Effector memory CD8-positive, alpha-beta T cell (primary cell): ENCODE measurements around the gene OR5H1.
"Not testable (repeated sequence)": the region's sequence is repeated elsewhere in the genome, so short reads cannot be mapped to it uniquely, and the experiment has no call there.

ENCODE experiments used
- ATAC-seq: fragments of 150-1000 bp; cut with Tn5 transposase; replicated peaks from 2 replicates; pipeline ENCODE4 v1.10.0; 2021; ENCODE audit warnings: mild to moderate bottlenecking, moderate library complexity
- DNase-seq, 3 experiments: peaks; one replicate each; pipeline ENCODE4 v3.0.0; 2021
- H3K27ac Mint-ChIP-seq, 2 donors: one replicate each; pipeline ENCODE4 v1.8.0; 2022; ENCODE audit warnings: mild to moderate bottlenecking in 2 of 2, mixed read lengths in 2 of 2, moderate library complexity in 2 of 2
- H3K27me3 Mint-ChIP-seq, 2 donors: one replicate each; pipeline ENCODE4 v1.8.0; 2022; ENCODE audit warnings: mixed read lengths in 2 of 2
- H3K36me3 Mint-ChIP-seq: one replicate; pipeline ENCODE4 v1.8.0; 2022; ENCODE audit warnings: mild to moderate bottlenecking, moderate library complexity, mixed read lengths; ENCODE audit not compliant: insufficient read depth
- H3K4me1 Mint-ChIP-seq, 2 donors: one replicate each; pipeline ENCODE4 v1.8.0; 2022; ENCODE audit warnings: low read depth in 2 of 2, mixed read lengths in 2 of 2
- H3K4me3 Mint-ChIP-seq, 2 donors: one replicate each; pipeline ENCODE4 v1.8.0; 2022; ENCODE audit warnings: mild to moderate bottlenecking in 2 of 2, mixed read lengths in 2 of 2, moderate library complexity in 2 of 2
- H3K9me3 Mint-ChIP-seq, 2 donors: one replicate each; pipeline ENCODE4 v1.8.0; 2022; ENCODE audit warnings: mixed read lengths in 2 of 2

OR5H1 gene

DNA sequence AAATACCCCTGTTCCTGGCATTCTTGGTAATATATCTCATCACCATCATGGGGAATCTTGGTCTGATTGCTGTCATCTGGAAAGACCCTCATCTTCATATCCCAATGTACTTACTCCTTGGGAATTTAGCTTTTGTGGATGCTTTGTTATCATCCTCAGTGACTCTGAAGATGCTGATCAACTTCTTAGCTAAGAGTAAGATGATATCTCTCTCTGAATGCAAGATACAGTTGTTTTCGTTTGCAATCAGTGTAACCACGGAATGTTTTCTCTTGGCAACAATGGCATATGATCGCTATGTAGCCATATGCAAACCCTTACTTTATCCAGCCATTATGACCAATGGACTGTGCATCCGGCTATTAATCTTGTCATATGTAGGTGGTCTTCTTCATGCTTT is 18.9 kb downstream of the OR5H1 start:
- H3K4me1 Mint-ChIP-seq, ATAC-seq, DNase-seq, H3K27ac Mint-ChIP-seq, H3K4me3 Mint-ChIP-seq, H3K36me3 Mint-ChIP-seq: not testable (repeated sequence)
- peaks cover 0 to 21% of the 10 kb centered on the region in 2 donors for H3K27me3 Mint-ChIP-seq
- H3K9me3 Mint-ChIP-seq, result peaks cover 4 to 10% of the 10 kb centered on the region in 2 donors

GRCh38 chr3:98151241-98151640 is 20.7 kb downstream of the OR5H1 start:
- no peaks in the 10 kb centered on the region for H3K36me3 Mint-ChIP-seq
- no peak overlapping the region for H3K27ac Mint-ChIP-seq
- peaks cover 0 to 19% of the 10 kb centered on the region in 2 donors for H3K27me3 Mint-ChIP-seq
- H3K4me3 Mint-ChIP-seq, result no peak overlapping the region
- no peak for DNase-seq
- no peaks in the 10 kb centered on the region for H3K4me1 Mint-ChIP-seq
- H3K9me3 Mint-ChIP-seq, result peaks cover 4 to 10% of the 10 kb centered on the region in 2 donors
- no peak for ATAC-seq

DNA sequence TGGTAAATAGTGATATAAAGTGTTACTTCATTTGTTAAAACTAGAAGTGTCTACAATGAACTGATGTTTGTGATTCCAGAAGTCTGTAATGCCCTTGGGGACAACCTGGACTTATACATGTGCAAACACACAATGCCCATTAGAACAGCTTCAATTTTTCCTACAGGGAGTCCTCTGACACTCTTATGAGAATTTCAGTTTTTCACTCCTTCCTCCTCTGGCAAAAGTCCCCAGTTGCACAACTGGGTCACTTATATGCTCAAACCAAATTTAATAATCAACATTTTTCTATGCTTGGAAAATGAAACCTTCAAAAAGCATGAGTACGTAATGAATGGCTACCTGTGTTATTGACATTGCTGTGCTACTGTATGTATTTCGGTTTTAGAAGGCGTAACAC is 35.9 kb downstream of the OR5H1 start, which contains the start of gene OR5H15:
Gene OR5H15 (plus strand): TSS at position 301 of the 400 bp plus-strand sequence. CDS start 2,004 bp downstream, outside the sequence.
- no peaks in the 10 kb centered on the region for H3K4me1 Mint-ChIP-seq
- peaks cover 6 to 8% of the 10 kb centered on the region in 2 donors for H3K27me3 Mint-ChIP-seq
- H3K36me3 Mint-ChIP-seq, result no peaks in the 10 kb centered on the region
- no peak within 1 kb of the TSS for H3K4me3 Mint-ChIP-seq
- no peak for ATAC-seq
- no peak for DNase-seq
- H3K9me3 Mint-ChIP-seq, result no peaks in the 10 kb centered on the region
- H3K27ac Mint-ChIP-seq, result no peak within 1 kb of the TSS

DNA sequence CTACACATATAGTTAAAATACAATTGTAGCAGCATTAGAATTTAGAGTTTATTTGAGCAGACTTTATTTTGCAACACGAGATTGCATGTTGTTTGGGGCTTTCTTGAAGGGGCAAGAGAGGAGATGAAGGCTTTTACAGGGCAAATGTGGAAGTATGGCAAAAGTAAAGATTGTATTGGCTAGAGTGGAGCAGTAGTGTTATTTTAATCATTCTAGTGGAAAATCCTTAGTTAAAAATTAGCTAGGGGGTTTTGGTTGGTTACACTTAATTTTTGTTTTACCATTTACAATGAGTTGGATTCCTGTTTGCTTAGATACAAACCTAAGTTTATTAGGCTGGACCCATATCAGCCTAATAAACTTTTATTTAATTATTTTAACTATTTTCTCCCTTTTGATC is 40.5 kb downstream of the OR5H1 start:
- DNase-seq (no peak), ATAC-seq (no peak)
- H3K9me3 Mint-ChIP-seq, result no peaks in the 10 kb centered on the region
- peaks cover 0 to 3% of the 10 kb centered on the region in 2 donors for H3K4me1 Mint-ChIP-seq
- no peak overlapping the region for H3K27ac Mint-ChIP-seq
- H3K4me3 Mint-ChIP-seq, result no peak overlapping the region
- peaks cover 0 to 6% of the 10 kb centered on the region in 2 donors for H3K27me3 Mint-ChIP-seq
- no peaks in the 10 kb centered on the region for H3K36me3 Mint-ChIP-seq

DNA sequence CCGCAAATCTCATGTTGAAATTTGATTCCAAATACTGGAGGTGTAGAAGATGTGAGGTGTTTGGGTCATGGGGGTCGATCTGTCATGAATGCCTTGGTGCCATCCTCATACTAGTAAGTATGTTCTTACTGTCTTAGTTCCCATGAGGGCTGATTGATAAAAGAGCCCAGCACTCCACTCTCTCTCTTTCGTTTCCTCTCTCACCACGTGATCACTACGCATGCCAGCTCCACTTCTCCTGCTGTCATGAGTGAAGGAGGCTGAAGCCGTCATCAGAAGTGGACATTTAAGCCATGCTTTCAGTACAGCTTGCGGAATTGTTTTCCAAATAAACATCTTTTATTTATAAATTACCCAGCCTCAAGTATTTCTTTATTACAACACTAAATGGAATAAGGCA is 42.1 kb downstream of the OR5H1 start:
- Mint-ChIP-seq H3K9me3 (no peaks in the 10 kb centered on the region), H3K4me1 (peaks cover 0 to 3% of the 10 kb centered on the region in 2 donors), H3K27ac (no peak overlapping the region), H3K36me3 (no peaks in the 10 kb centered on the region), H3K4me3 (no peak overlapping the region), H3K27me3 (peaks cover 0 to 2% of the 10 kb centered on the region in 2 donors)
- ATAC-seq (no peak), DNase-seq (no peak)

DNA sequence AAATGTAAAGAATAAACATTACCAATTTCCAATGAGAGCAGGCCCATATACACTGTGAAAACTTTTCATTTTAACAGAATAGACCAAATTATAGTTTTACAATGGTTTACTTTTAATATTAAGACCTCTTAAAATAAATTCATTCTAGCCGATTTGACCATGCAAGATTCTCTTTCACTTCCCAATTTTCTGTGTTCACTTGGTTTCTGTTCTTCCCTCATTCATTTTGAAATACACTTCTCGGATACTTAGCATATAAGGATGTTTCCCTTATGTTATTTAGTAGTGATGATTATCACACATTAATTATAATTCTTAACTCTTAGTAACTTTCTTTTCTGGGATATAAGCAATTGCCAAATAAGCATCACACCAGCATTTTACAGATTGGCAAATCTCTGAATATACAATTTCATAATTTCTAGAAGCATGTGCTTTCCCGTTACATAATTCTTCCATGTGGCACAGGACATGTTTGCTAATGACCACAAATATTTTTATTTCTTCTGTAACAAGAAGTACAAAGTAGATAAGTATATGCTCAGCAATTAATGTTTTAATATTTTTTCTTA is 49.9 kb downstream of the OR5H1 start:
- Mint-ChIP-seq H3K27me3 (no peaks in the 10 kb centered on the region), H3K4me3 (no peak overlapping the region), H3K27ac (no peak overlapping the region), H3K9me3 (no peaks in the 10 kb centered on the region), H3K36me3 (no peaks in the 10 kb centered on the region), H3K4me1 (no peaks in the 10 kb centered on the region)
- DNase-seq (no peak), ATAC-seq (no peak)

DNA sequence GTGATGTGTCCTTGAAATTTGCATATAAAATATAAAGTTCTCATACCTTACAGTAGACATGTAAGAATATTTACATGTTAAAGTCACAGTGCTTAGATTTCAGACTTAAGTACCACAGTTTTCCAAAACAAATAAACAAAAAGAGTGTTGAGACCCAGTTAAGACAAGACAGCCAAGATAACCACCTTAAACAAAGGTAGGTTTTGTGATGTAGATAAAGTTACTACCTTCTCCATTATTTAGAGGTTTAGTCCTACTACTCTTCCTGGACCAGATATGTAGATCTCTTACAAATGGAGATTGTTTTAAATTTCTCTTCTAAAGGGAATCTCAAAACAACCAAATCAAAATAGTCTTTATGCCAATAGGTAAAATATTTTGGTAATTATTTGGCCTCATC is 51.7 kb downstream of the OR5H1 start:
- Mint-ChIP-seq H3K27me3 (no peaks in the 10 kb centered on the region), H3K27ac (no peak overlapping the region), H3K9me3 (no peaks in the 10 kb centered on the region), H3K4me3 (no peak overlapping the region), H3K36me3 (no peaks in the 10 kb centered on the region), H3K4me1 (no peaks in the 10 kb centered on the region)
- ATAC-seq, result no peak
- no peak for DNase-seq

- H3K27ac Mint-ChIP-seq, result no peak overlapping the region
- peaks cover 0 to 2% of the 10 kb centered on the region in 2 donors for H3K4me1 Mint-ChIP-seq
- no peaks in the 10 kb centered on the region for H3K27me3 Mint-ChIP-seq
- no peaks in the 10 kb centered on the region for H3K9me3 Mint-ChIP-seq
- ATAC-seq (no peak), DNase-seq (no peak)
- no peak overlapping the region for H3K4me3 Mint-ChIP-seq
- H3K36me3 Mint-ChIP-seq, result no peaks in the 10 kb centered on the region
These were observed 54.7 kb downstream of the OR5H1 start for GRCh38 chr3:98185180-98185579.
